SK-N-SH (cell line): ENCODE measurements around the gene GRWD1.

Source experiments
- EZH2phosphoT487 ChIP-seq: fragments of 200-600 bp; sonication (generic); IDR thresholded peaks from 2 replicates; pipeline ENCODE4 v1.6.1; 2017; ENCODE audit warnings: low read depth, mixed run types, mild to moderate bottlenecking, antibody characterized with exemption, moderate library complexity, borderline replicate concordance
- GABPA ChIP-seq: IDR thresholded peaks from 2 replicates; pipeline ENCODE4 v1.4.0; 2012; ENCODE audit warnings: low read depth, mild to moderate bottlenecking
- POLR2AphosphoS5 ChIP-seq: IDR thresholded peaks from 2 replicates; pipeline ENCODE4 v1.6.1; 2012; ENCODE audit warnings: low read depth, low read length
- RCOR1 ChIP-seq: fragments of 150-350 bp; IDR thresholded peaks from 2 replicates; pipeline ENCODE4 v1.6.1; 2017; ENCODE audit warnings: antibody characterized with exemption, low read length
- RFX5 ChIP-seq: IDR thresholded peaks from 2 replicates; pipeline ENCODE4 v1.6.1; 2012; ENCODE audit warnings: mild to moderate bottlenecking, improper control_type of control experiment, low read length
- RXRA ChIP-seq: IDR thresholded peaks from 2 replicates; pipeline ENCODE4 v1.4.0; 2012; ENCODE audit warnings: low read depth, mild to moderate bottlenecking, borderline replicate concordance
- SMC3 ChIP-seq: IDR thresholded peaks from 2 replicates; pipeline ENCODE4 v1.6.1; 2012; ENCODE audit warnings: low read depth, low read length, improper control_type of control experiment
- TAF1 ChIP-seq: IDR thresholded peaks from 2 replicates; pipeline ENCODE4 v1.6.1; 2012; ENCODE audit warnings: low read depth, mild to moderate bottlenecking, low read length, moderate library complexity, borderline replicate concordance
- TF ChIP-seq, protein P1 (sequence below): fragments of 200-600 bp; sonication (generic); IDR thresholded peaks from 2 replicates; pipeline ENCODE4 v1.6.1; 2017; ENCODE audit warnings: antibody characterized with exemption, mild to moderate bottlenecking, moderate library complexity
- TF ChIP-seq, protein P2 (sequence below): IDR thresholded peaks from 2 replicates; pipeline ENCODE4 v1.6.1; 2012; ENCODE audit warnings: mild to moderate bottlenecking, low read depth, low read length, moderate library complexity

DNA sequence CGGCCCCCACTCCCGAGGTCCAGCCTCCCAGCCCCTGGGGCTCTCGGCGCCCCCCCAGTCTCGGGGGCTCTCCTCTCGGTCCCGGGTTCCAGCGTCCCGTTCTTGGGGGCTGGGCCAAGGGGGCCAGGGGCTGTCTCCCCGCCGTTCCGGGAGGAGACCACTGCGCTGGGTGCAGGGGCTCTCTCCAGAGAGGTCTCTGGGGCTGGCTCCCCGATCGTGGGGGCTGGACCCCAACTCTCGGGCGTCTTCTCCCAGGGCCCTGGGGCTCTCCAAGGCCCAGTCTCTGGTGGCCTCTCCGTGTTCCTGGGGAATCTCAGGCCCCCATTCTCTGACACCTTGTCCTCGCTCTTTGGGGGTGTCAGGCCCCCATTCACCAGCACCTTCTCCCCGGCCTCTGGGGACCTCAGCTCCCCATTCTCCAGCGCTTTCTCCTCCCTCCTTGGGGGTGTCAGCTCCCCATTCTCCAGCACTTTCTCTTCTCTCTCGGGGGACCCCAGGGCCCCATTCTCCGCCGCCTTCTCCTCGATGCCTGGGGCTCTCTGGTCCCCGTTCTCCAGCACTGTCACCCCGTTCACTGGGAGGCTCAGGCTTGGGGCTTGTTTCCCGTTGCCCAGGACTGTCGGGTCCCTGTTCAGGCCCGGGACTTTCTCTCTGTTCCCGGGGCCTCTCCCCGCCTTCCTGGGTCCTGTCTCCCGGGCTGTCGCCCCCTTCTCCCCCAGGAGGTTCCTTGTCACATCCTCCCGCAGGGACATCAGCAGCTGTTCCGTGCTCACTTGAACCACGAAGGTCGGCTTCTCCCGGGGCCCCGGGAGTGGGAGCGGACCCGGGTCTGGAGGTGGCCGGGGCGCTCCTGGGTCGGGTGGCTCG lies 52.2 kb downstream of the GRWD1 start:
- TF ChIP-seq RCOR1 (no peak), TAF1 (no peak), SMC3 (no peak), EZH2phosphoT487 (no peak), GABPA (no peak), POLR2AphosphoS5 (no peak), RXRA (no peak), RFX5 (no peak)
- TF ChIP-seq, protein P1, sequence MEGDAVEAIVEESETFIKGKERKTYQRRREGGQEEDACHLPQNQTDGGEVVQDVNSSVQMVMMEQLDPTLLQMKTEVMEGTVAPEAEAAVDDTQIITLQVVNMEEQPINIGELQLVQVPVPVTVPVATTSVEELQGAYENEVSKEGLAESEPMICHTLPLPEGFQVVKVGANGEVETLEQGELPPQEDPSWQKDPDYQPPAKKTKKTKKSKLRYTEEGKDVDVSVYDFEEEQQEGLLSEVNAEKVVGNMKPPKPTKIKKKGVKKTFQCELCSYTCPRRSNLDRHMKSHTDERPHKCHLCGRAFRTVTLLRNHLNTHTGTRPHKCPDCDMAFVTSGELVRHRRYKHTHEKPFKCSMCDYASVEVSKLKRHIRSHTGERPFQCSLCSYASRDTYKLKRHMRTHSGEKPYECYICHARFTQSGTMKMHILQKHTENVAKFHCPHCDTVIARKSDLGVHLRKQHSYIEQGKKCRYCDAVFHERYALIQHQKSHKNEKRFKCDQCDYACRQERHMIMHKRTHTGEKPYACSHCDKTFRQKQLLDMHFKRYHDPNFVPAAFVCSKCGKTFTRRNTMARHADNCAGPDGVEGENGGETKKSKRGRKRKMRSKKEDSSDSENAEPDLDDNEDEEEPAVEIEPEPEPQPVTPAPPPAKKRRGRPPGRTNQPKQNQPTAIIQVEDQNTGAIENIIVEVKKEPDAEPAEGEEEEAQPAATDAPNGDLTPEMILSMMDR = no peak
- TF ChIP-seq, protein P2, sequence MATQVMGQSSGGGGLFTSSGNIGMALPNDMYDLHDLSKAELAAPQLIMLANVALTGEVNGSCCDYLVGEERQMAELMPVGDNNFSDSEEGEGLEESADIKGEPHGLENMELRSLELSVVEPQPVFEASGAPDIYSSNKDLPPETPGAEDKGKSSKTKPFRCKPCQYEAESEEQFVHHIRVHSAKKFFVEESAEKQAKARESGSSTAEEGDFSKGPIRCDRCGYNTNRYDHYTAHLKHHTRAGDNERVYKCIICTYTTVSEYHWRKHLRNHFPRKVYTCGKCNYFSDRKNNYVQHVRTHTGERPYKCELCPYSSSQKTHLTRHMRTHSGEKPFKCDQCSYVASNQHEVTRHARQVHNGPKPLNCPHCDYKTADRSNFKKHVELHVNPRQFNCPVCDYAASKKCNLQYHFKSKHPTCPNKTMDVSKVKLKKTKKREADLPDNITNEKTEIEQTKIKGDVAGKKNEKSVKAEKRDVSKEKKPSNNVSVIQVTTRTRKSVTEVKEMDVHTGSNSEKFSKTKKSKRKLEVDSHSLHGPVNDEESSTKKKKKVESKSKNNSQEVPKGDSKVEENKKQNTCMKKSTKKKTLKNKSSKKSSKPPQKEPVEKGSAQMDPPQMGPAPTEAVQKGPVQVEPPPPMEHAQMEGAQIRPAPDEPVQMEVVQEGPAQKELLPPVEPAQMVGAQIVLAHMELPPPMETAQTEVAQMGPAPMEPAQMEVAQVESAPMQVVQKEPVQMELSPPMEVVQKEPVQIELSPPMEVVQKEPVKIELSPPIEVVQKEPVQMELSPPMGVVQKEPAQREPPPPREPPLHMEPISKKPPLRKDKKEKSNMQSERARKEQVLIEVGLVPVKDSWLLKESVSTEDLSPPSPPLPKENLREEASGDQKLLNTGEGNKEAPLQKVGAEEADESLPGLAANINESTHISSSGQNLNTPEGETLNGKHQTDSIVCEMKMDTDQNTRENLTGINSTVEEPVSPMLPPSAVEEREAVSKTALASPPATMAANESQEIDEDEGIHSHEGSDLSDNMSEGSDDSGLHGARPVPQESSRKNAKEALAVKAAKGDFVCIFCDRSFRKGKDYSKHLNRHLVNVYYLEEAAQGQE = no peak
